ENCODE data around the gene GALK2. TPM values are rescaled to one million over a fixed set of nuclear protein-coding genes. Genes with fewer than 3 reads are reported as not detected.

GALK2 gene
- total RNA-seq, 1 experiment from 2014 or later = 13.7 TPM

- no CpG with 5 or more reads among the region's 2 CpGs for WGBS (ENCODE audit: extremely low coverage, insufficient read length, low lambda C conversion rate)
- no peak overlapping the region; the same call in 1 of the 2 replicates for H3K4ac ChIP-seq (ENCODE audit: low read depth, low read length)
- no peak overlapping the region for H3K18ac ChIP-seq (ENCODE audit: insufficient read length, low read depth, low read length)
- H3T11ph ChIP-seq (ENCODE audit: low read length) = no peak overlapping the region
- no peaks in the 10 kb centered on the region for H3K79me2 ChIP-seq (ENCODE audit: insufficient read depth, low read length)
- no peak overlapping the region for H2BK12ac ChIP-seq (ENCODE audit: insufficient read length, low read depth, low read length)
- H3K27ac ChIP-seq (ENCODE audit: insufficient read length, low read depth, low read length) = no peak overlapping the region
- H3K4me1 ChIP-seq (ENCODE audit: insufficient read depth, low read length) = peaks cover 3% of the 10 kb centered on the region; the same call in 1 of the 2 replicates
- no peak overlapping the region for H2BK120ac ChIP-seq (ENCODE audit: low read depth, low read length, poor library complexity, severe bottlenecking)
- Mint-ChIP-seq H3K27me3 (ENCODE audit: low read depth) (no peaks in the 10 kb centered on the region), H3K9me3 (no peaks in the 10 kb centered on the region), H3K4me1 (peaks cover 13 to 16% of the 10 kb centered on the region in 2 experiments), H3K36me3 (ENCODE audit: insufficient read depth in 1 of 3, low read depth in 3 of 3) (peaks cover 0 to 18% (median 15%) of the 10 kb centered on the region in 3 experiments; a peak in 6 of 7 replicates), H3K27ac (no peak overlapping the region), H3K4me3 (no peak overlapping the region)
- no peak overlapping the region for H2AK5ac ChIP-seq (ENCODE audit: insufficient read length, low read length)
- H3K23ac ChIP-seq (ENCODE audit: insufficient read length, low read depth, low read length) = no peak overlapping the region
- no peaks in the 10 kb centered on the region for H3K79me1 ChIP-seq (ENCODE audit: insufficient read depth, low read depth, low read length, poor library complexity, severe bottlenecking)
- no peaks in the 10 kb centered on the region for H3K27me3 ChIP-seq (ENCODE audit: insufficient read depth, low read length)
- H3K9me3 ChIP-seq (ENCODE audit: control insufficient read depth, low read depth, low read length) = no peaks in the 10 kb centered on the region
- no peaks in the 10 kb centered on the region for H3K23me2 ChIP-seq (ENCODE audit: insufficient read length, low read depth, low read length, poor library complexity, severe bottlenecking)
- no peak overlapping the region for H3K14ac ChIP-seq (ENCODE audit: insufficient read depth, low read length)
- H4K91ac ChIP-seq (ENCODE audit: insufficient read length, low read depth, low read length) = no peak overlapping the region
- no peak overlapping the region for H4K8ac ChIP-seq (replicated peaks; ENCODE audit: insufficient read length, low read depth, low read length)
- no peak overlapping the region for H2BK5ac ChIP-seq (ENCODE audit: insufficient read length, low read length)
- TF ChIP-seq CTCF (conservative IDR thresholded peaks at IDR 0.05) = no peak
- H3K9ac ChIP-seq (ENCODE audit: extremely low read depth, insufficient read length, low read length) = no peak overlapping the region
- H2BK15ac ChIP-seq (ENCODE audit: low read depth, low read length) = no peak overlapping the region
- no peak overlapping the region for H2BK20ac ChIP-seq (ENCODE audit: low read depth, low read length, poor library complexity, severe bottlenecking)
- no peak for DNase-seq
- H2AFZ ChIP-seq (ENCODE audit: low read length) = no peak overlapping the region
- H3K56ac ChIP-seq (ENCODE audit: insufficient read length, low read depth, low read length) = no peak overlapping the region
- no peak overlapping the region for H3K4me2 ChIP-seq (ENCODE audit: insufficient read depth, insufficient read length, low read length)
- H4K5ac ChIP-seq (ENCODE audit: insufficient read length, low read depth, low read length) = no peak overlapping the region
- H4K20me1 ChIP-seq (ENCODE audit: control insufficient read depth, insufficient read depth, insufficient read length) = no peaks in the 10 kb centered on the region
Observed at GRCh38 chr15:49288391-49288790, 118.3 kb downstream of the GALK2 start.
